Neural cell (in vitro differentiated cells): Measurements from ENCODE around the gene COL5A1. TPM values are rescaled to one million over a fixed set of nuclear protein-coding genes. Genes with fewer than 3 reads are reported as not detected.

ENCODE experiments used
- H2AFZ ChIP-seq: fragments of 200-600, 300-800 bp; sonication (generic), shearing (Covaris generic); 2 replicates; pipeline ENCODE4 v1.6.0; 2014; ENCODE audit warnings: low read depth, mild to moderate bottlenecking, antibody characterized with exemption, low read length, moderate library complexity
- H3F3A ChIP-seq: fragments of 200-600 bp; shearing (Covaris generic); 2 replicates; pipeline ENCODE4 v1.6.1; 2016; ENCODE audit warnings: mild to moderate bottlenecking, moderate library complexity, mixed read lengths, antibody characterized with exemption, low read length; ENCODE audit not compliant: insufficient read depth, poor library complexity, severe bottlenecking
- H3K27ac ChIP-seq: fragments of 200-600, 300-800 bp; sonication (generic), shearing (Covaris generic); 2 replicates; pipeline ENCODE4 v1.5.1; 2014; ENCODE audit warnings: mild to moderate bottlenecking, low read length, moderate library complexity
- H3K27me3 ChIP-seq: fragments of 300-800, 200-600 bp; sonication (generic), shearing (Covaris generic); 2 replicates; pipeline ENCODE4 v1.6.0; 2014; ENCODE audit warnings: mild to moderate bottlenecking, low read depth, low read length, moderate library complexity; ENCODE audit not compliant: insufficient read depth
- H3K36me3 ChIP-seq: fragments of 300-800, 200-600 bp; sonication (generic), shearing (Covaris generic); 2 replicates; pipeline ENCODE4 v1.5.1; 2014; ENCODE audit warnings: mild to moderate bottlenecking, antibody characterized with exemption, low read length, moderate library complexity; ENCODE audit not compliant: insufficient read depth
- H3K4me2 ChIP-seq: fragments of 300-800, 200-600 bp; sonication (generic), shearing (Covaris generic); 2 replicates; pipeline ENCODE4 v1.6.0; 2014; ENCODE audit warnings: mild to moderate bottlenecking, low read length
- H3K4me3 ChIP-seq: fragments of 300-800, 200-600 bp; sonication (generic), shearing (Covaris generic); 2 replicates; pipeline ENCODE4 v1.5.1; 2014; ENCODE audit warnings: mild to moderate bottlenecking, low read length, moderate library complexity
- H3K79me2 ChIP-seq: fragments of 200-600 bp; shearing (Covaris generic); replicated peaks from 2 replicates; pipeline ENCODE4 v1.6.0; 2014; ENCODE audit warnings: mild to moderate bottlenecking, low read length, moderate library complexity; ENCODE audit not compliant: insufficient read depth
- H3K9ac ChIP-seq: fragments of 300-800, 200-600 bp; sonication (generic), shearing (Covaris generic); 2 replicates; pipeline ENCODE4 v1.6.1; 2016; ENCODE audit warnings: mild to moderate bottlenecking, low read length, mixed read lengths
- H3K9me2 ChIP-seq: fragments of 200-600 bp; shearing (Covaris generic); 2 replicates; pipeline ENCODE4 v1.6.1; 2016; ENCODE audit warnings: mild to moderate bottlenecking, low read length, mixed read lengths; ENCODE audit not compliant: insufficient read depth
- H3K9me3 ChIP-seq: fragments of 200-600, 300-800 bp; sonication (generic), shearing (Covaris generic); 2 replicates; pipeline ENCODE4 v1.6.1; 2016; ENCODE audit warnings: mild to moderate bottlenecking, mixed run types, low read length, moderate library complexity, mixed read lengths
- H4K20me1 ChIP-seq: fragments of 200-600 bp; shearing (Covaris generic); 2 replicates; pipeline ENCODE4 v1.6.1; 2016; ENCODE audit warnings: mild to moderate bottlenecking, mixed run types; ENCODE audit not compliant: insufficient read depth
- CTCF ChIP-seq: fragments of 450-650 bp; IDR thresholded peaks from 2 replicates; pipeline ENCODE4 v1.5.1; 2014; ENCODE audit warnings: antibody characterized with exemption, mild to moderate bottlenecking, moderate library complexity; ENCODE audit not compliant: poor library complexity, severe bottlenecking
- EP300 ChIP-seq: fragments of 450-650 bp; conservative IDR thresholded peaks from 2 replicates; pipeline ENCODE4 v1.6.1; 2014; ENCODE audit warnings: antibody characterized with exemption, mild to moderate bottlenecking, moderate library complexity; ENCODE audit not compliant: poor library complexity, severe bottlenecking
- EZH2 ChIP-seq: fragments of 200-600, 300-800 bp; shearing (Covaris generic), sonication (generic); IDR thresholded peaks from 2 replicates; pipeline ENCODE4 v1.6.1; 2014; ENCODE audit warnings: antibody characterized with exemption, low read length, borderline replicate concordance, mild to moderate bottlenecking; ENCODE audit not compliant: insufficient read depth, poor library complexity, severe bottlenecking
- MXI1 ChIP-seq: fragments of 450-650 bp; conservative IDR thresholded peaks from 2 replicates; pipeline ENCODE4 v1.6.1; 2014; ENCODE audit warnings: antibody characterized with exemption, mild to moderate bottlenecking; ENCODE audit not compliant: poor library complexity, severe bottlenecking
- POLR2AphosphoS5 ChIP-seq: IDR thresholded peaks from 2 replicates; pipeline ENCODE4 v1.6.1; 2012
- REST ChIP-seq: IDR thresholded peaks from 2 replicates; pipeline ENCODE4 v1.6.1; 2012; ENCODE audit warnings: borderline replicate concordance
- SMC3 ChIP-seq: fragments of 450-650 bp; conservative IDR thresholded peaks from 2 replicates; pipeline ENCODE4 v1.6.1; 2014; ENCODE audit warnings: antibody characterized with exemption, mild to moderate bottlenecking, moderate library complexity; ENCODE audit not compliant: poor library complexity
- TAF1 ChIP-seq: IDR thresholded peaks from 2 replicates; pipeline ENCODE4 v1.6.1; 2012; ENCODE audit warnings: low read depth
- polyA plus RNA-seq: library from polyadenylated mRNA; depleted of rRNA; stranded (reverse); fragments of >200 nt; gene quantifications from 2 replicates; pipeline ENCODE4 v1.2.3, GENCODE V29; 2014

Gene COL5A1
- polyA plus RNA-seq, 1 donor from 2014 or later = not detected

DNA sequence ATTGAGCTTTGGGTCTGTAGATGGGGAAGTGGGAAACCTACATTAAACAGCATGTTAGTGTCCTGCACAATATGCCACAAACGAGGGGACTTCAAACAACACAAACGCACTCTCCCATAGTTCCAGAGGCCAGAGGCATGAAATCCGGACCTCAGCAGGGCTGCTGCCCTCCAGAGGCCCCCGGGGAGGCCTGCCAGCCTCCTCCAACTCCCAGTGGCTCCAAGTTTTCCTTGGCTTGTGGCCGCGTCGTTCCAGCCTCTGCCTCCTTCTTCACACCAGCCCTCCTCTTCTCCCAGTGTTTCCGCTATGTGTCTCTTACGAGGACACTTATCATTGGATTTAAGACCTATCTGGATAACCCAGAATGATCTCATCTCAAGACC is 13.3 kb upstream of the COL5A1 start:
- Histone ChIP-seq H3F3A (no peaks in the 10 kb centered on the region), H3K79me2 (no peaks in the 10 kb centered on the region), H3K27ac (no peak overlapping the region), H3K4me2 (no peak overlapping the region), H3K27me3 (no peaks in the 10 kb centered on the region), H3K36me3 (no peaks in the 10 kb centered on the region), H3K9me2 (no peaks in the 10 kb centered on the region), H3K4me3 (no peak overlapping the region), H3K9me3 (no peaks in the 10 kb centered on the region), H2AFZ (no peak overlapping the region), H4K20me1 (no peaks in the 10 kb centered on the region), H3K9ac (no peak overlapping the region)
- no peak for TF ChIP-seq MXI1
- TF ChIP-seq CTCF = no peak
- no peak for TF ChIP-seq REST
- TF ChIP-seq TAF1 = no peak
- no peak for TF ChIP-seq EP300
- TF ChIP-seq SMC3 = no peak

- no peaks in the 10 kb centered on the region for H3K9me2 ChIP-seq
- no peak overlapping the region for H2AFZ ChIP-seq
- TF ChIP-seq MXI1 = no peak
- H3K9ac ChIP-seq = no peak overlapping the region
- H3K9me3 ChIP-seq = no peaks in the 10 kb centered on the region
- no peak overlapping the region for H3K27ac ChIP-seq
- no peaks in the 10 kb centered on the region for H3K79me2 ChIP-seq
- no peaks in the 10 kb centered on the region for H3K36me3 ChIP-seq
- no peaks in the 10 kb centered on the region for H4K20me1 ChIP-seq
- no peak overlapping the region for H3K4me3 ChIP-seq
- H3K27me3 ChIP-seq = no peaks in the 10 kb centered on the region
- no peak overlapping the region for H3K4me2 ChIP-seq
- H3F3A ChIP-seq = no peaks in the 10 kb centered on the region
Measured at GRCh38 chr9:134629061-134629585, 12.5 kb upstream of the COL5A1 start.

GRCh38 chr9:134629586-134630392 is 11.8 kb upstream of the COL5A1 start:
- Histone ChIP-seq H4K20me1 (no peaks in the 10 kb centered on the region), H2AFZ (no peak overlapping the region), H3K9me2 (no peaks in the 10 kb centered on the region), H3K9ac (no peak overlapping the region), H3K4me3 (no peak overlapping the region), H3K9me3 (no peaks in the 10 kb centered on the region), H3K36me3 (no peaks in the 10 kb centered on the region), H3K4me2 (no peak overlapping the region), H3K27ac (no peak overlapping the region), H3K27me3 (no peaks in the 10 kb centered on the region), H3K79me2 (no peaks in the 10 kb centered on the region), H3F3A (no peaks in the 10 kb centered on the region)
- TF ChIP-seq EZH2 (no peak), POLR2AphosphoS5 (no peak), MXI1 (no peak), REST (no peak), CTCF (no peak), TAF1 (no peak), SMC3 (no peak)
